Loucy (cell line): ENCODE measurements around the gene CTSA.
"Not testable (repeated sequence)": the region's sequence is repeated elsewhere in the genome, so short reads cannot be mapped to it uniquely, and the experiment has no call there.

Source experiments
- H2AFZ ChIP-seq: fragments of 200-600 bp; sonication (generic); 2 replicates; pipeline ENCODE4 v1.6.0; 2016; ENCODE audit warnings: antibody characterized with exemption, mild to moderate bottlenecking, low read length, moderate library complexity
- H3F3A ChIP-seq: fragments of 200-600 bp; 2 replicates; pipeline ENCODE4 v1.6.0; 2016; ENCODE audit warnings: antibody characterized with exemption, low read depth, mild to moderate bottlenecking
- H3K27me3 ChIP-seq: fragments of 200-600 bp; sonication (generic); 2 replicates; pipeline ENCODE4 v1.6.1; 2014; ENCODE audit warnings: low read length, mild to moderate bottlenecking; ENCODE audit not compliant: insufficient read depth, poor library complexity, severe bottlenecking
- H3K36me3 ChIP-seq: fragments of 200-600 bp; sonication (generic); 2 replicates; pipeline ENCODE4 v1.6.1; 2016; ENCODE audit warnings: low read length; ENCODE audit not compliant: insufficient read depth
- H3K4me1 ChIP-seq: fragments of 200-600 bp; sonication (generic); 2 replicates; pipeline ENCODE4 v1.5.1; 2014; ENCODE audit warnings: low read length, mild to moderate bottlenecking; ENCODE audit not compliant: insufficient read depth, poor library complexity, severe bottlenecking
- H3K4me2 ChIP-seq: fragments of 200-600 bp; sonication (generic); 2 replicates; pipeline ENCODE4 v1.6.0; 2014; ENCODE audit warnings: antibody characterized with exemption, low read length, low read depth, mild to moderate bottlenecking; ENCODE audit not compliant: poor library complexity, severe bottlenecking
- H3K4me3 ChIP-seq: fragments of 200-600 bp; sonication (generic); 2 replicates; pipeline ENCODE4 v1.5.1; 2014; ENCODE audit warnings: low read length, mild to moderate bottlenecking, mixed read lengths; ENCODE audit not compliant: poor library complexity, severe bottlenecking
- H3K79me2 ChIP-seq: fragments of 200-600 bp; sonication (generic); 2 replicates; pipeline ENCODE4 v1.6.1; 2014; ENCODE audit warnings: low read length; ENCODE audit not compliant: insufficient read depth
- H3K9ac ChIP-seq: fragments of 200-600 bp; sonication (generic); 2 replicates; pipeline ENCODE4 v1.6.0; 2014; ENCODE audit warnings: mild to moderate bottlenecking, low read depth, low read length, moderate library complexity; ENCODE audit not compliant: poor library complexity, severe bottlenecking
- H3K9me2 ChIP-seq: fragments of 200-600 bp; sonication (generic); replicated peaks from 2 replicates; pipeline ENCODE4 v1.6.1; 2016; ENCODE audit warnings: low read depth, low read length, mixed read lengths
- H3K9me3 ChIP-seq: fragments of 200-600 bp; sonication (generic); 2 replicates; pipeline ENCODE4 v1.6.1; 2014; ENCODE audit warnings: mild to moderate bottlenecking, antibody characterized with exemption, low read length, low read depth; ENCODE audit not compliant: insufficient read depth
- H4K20me1 ChIP-seq: fragments of 200-600 bp; sonication (generic); 2 replicates; pipeline ENCODE4 v1.6.0; 2014; ENCODE audit warnings: antibody characterized with exemption, low read length, mild to moderate bottlenecking; ENCODE audit not compliant: insufficient read depth, poor library complexity, severe bottlenecking
- CTCF ChIP-seq: fragments of 200-600 bp; sonication (generic); conservative IDR thresholded peaks from 2 replicates; pipeline ENCODE4 v1.5.1; 2014; ENCODE audit warnings: mild to moderate bottlenecking, antibody characterized with exemption, low read length
- EZH2phosphoT487 ChIP-seq: fragments of 200-600 bp; IDR thresholded peaks from 2 replicates; pipeline ENCODE4 v1.6.1; 2018; ENCODE audit warnings: antibody characterized with exemption, mild to moderate bottlenecking, moderate library complexity, borderline replicate concordance

The CTSA gene

GRCh38 chr20:45926731-45927070 is 35.6 kb downstream of the CTSA start:
- no peak overlapping the region for H3K4me2 ChIP-seq

DNA sequence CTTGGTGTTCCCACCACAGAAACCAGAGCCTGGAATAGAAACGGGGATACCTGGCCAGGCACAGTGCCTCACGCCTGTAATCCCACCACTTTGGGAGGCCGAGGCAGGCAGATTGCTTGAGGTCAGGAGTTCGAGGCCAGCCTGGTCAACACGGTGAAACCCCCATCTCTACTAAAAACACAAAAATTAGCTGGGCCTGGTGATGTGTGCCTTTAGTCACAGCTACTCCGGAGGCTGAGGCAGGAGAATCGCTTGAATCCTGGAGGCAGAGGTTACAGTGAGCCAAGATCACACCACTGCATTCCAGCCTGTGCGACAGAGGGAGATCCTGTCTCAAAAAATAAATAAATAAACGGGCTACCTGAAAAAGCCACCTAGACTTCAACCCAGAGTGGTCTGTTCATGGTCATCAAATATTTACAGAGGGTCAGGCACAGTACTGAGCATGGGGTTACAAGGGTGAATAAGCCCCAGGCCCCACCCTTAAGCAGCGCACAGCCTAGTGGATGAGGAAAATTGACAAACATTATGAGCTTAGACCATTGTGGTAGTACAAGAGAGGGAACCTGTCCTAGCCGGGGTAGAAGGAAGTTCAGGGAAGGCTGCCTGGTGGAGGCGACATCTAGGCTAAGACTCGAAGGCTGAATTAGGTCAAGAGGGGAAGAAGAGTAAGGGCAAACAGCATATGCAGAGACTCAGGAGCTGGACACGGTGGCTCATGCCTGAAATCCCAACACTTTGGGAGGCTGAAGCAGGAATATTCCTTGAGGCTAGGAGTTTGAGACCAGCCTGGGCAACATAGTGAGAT is 36.1 kb downstream of the CTSA start:
- no peak overlapping the region for H3K9ac ChIP-seq
- H3F3A ChIP-seq = no peaks in the 10 kb centered on the region
- peaks cover 3% of the 10 kb centered on the region; the same call in 1 of the 2 replicates for H3K79me2 ChIP-seq
- no peak overlapping the region for H3K4me3 ChIP-seq
- H4K20me1 ChIP-seq = no peaks in the 10 kb centered on the region
- no peaks in the 10 kb centered on the region for H3K36me3 ChIP-seq
- no peak overlapping the region for H3K4me2 ChIP-seq
- no peaks in the 10 kb centered on the region for H3K27me3 ChIP-seq
- no peaks in the 10 kb centered on the region for H3K9me3 ChIP-seq
- TF ChIP-seq CTCF (no peak), EZH2phosphoT487 (no peak)
- no peak overlapping the region for H2AFZ ChIP-seq
- H3K9me2 ChIP-seq = no peaks in the 10 kb centered on the region
- no peaks in the 10 kb centered on the region for H3K4me1 ChIP-seq

More at GRCh38 chr20:45926731-45927070, 35.6 kb downstream of the CTSA start:
- no peaks in the 10 kb centered on the region for H3K9me3 ChIP-seq
- no peaks in the 10 kb centered on the region for H3K36me3 ChIP-seq
- H3K79me2 ChIP-seq = no peaks in the 10 kb centered on the region
- H3F3A ChIP-seq = no peaks in the 10 kb centered on the region
- no peaks in the 10 kb centered on the region for H3K27me3 ChIP-seq
- no peak overlapping the region for H2AFZ ChIP-seq
- TF ChIP-seq CTCF (no peak), EZH2phosphoT487 (no peak)
- no peaks in the 10 kb centered on the region for H3K9me2 ChIP-seq
- no peaks in the 10 kb centered on the region for H3K4me1 ChIP-seq
- no peaks in the 10 kb centered on the region for H4K20me1 ChIP-seq
- H3K4me3 ChIP-seq = no peak overlapping the region
- H3K9ac ChIP-seq = no peak overlapping the region

DNA sequence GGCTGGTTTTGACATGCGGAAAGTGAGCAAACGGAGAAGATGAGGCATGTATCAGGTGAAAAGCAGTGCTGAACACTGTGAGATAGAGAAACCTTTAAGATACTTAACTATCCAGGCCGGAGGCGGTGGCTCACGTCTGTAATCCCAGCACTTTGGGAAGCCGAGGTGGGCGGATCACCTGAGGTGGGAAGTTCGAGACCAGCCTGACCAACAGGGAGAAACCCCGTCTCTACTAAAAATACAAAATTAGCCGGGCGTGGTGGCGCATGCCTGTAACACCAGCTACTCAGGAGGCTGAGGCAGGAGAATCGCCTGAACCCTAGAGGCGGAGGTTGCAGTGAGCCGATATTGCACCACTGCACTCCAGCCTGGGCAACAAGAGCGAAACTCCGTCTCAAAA is 40.5 kb downstream of the CTSA start:
- not testable (repeated sequence) for H3K4me2 ChIP-seq

More for the DNA sequence above, 40.5 kb downstream of the CTSA start:
- H3K9me3 ChIP-seq, H3K9ac ChIP-seq, H3K9me2 ChIP-seq, H3K27me3 ChIP-seq, H3F3A ChIP-seq, H2AFZ ChIP-seq, H3K36me3 ChIP-seq, H3K4me3 ChIP-seq: not testable (repeated sequence)
- H3K79me2 ChIP-seq = peaks cover 32% of the 10 kb centered on the region
- H4K20me1 ChIP-seq = peaks cover 21% of the 10 kb centered on the region
- peaks cover 11% of the 10 kb centered on the region for H3K4me1 ChIP-seq
